ENCODE data around the gene GATA1.

- no peak for TF ChIP-seq CTCF (IDR thresholded peaks at IDR 0.05)
- no peak for TF ChIP-seq POLR2A (IDR thresholded peaks at IDR 0.05)
Measured at GRCh38 chrX:48798318-48798717, 11.9 kb downstream of the GATA1 start.

All from breast epithelium (tissue), 3 donors.